ENCODE data around the gene RELB. TPM values are rescaled to one million over a fixed set of nuclear protein-coding genes. Genes with fewer than 3 reads are reported as not detected.

Gene RELB
- total and polyA plus RNA-seq, 9 of the 15 experiments (the other 6 are each of a cell fraction or from before 2014, with no cell fraction given): 0.15 to 1.1 (median 0.28) TPM; not detected in 2

DNA sequence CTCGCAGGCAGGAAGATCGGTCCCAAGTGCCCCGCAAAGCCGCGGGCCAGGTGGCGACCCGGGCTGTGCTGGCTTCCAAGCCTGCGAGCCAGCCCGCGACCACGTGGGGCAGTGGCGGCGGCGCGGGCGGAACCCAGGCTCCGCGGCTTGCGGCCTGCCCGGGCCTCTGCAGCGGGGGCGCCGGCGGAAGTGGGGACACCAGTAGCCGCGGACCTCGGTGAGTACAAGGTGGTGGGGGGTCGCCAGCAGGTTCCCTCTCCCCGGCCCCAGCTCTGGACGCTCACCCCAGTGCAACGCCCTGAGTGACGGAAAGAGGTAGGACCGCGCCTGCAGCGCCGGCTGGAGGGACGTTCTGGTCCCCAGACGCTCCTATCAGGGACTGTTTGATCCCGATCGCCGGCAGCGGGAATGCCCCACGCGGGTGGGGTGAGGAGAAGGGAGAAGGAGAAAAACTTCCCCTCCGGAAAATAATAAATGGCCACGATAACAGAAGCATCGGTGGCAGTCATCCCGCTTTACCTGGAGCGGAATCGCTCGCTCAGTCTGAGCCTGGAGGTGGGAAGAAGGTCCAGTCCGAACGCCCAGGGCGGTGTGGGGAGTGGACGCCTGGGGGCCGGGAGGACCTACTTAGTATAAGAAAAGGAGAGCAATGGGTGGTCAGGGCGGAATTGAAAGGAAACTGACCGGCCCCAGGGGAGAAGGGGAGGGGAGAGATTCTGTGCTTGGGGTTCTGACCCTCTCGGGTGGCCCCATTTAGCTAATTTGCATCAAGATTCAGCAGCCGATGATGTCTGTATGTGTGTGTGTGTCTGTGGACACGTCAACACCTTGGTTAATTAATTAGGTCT, 78.0 kb downstream of the RELB start, which contains the start of gene GEMIN7 (continued):
- TF ChIP-seq THAP12 (CRISPR knock-in tag; IDR thresholded peaks at IDR 0.05) (peak; percentile 81; the same call in 1 of the 2 replicates), ZNF3 (CRISPR knock-in tag; IDR thresholded peaks at IDR 0.05) (no peak), POLR2H (tag; IDR thresholded peaks at IDR 0.05; ENCODE audit: low read depth) (no peak), PURB (CRISPR knock-in tag; IDR thresholded peaks at IDR 0.05; ENCODE audit: low read depth) (no peak), IRF1 (CRISPR knock-in tag; IDR thresholded peaks at IDR 0.05; ENCODE audit: borderline replicate concordance) (no peak), C11orf30 (IDR thresholded peaks at IDR 0.05; ENCODE audit: low read depth) (peak; percentile 94), TOE1 (IDR thresholded peaks at IDR 0.05; ENCODE audit: borderline replicate concordance) (peak; percentile 73; the same call in 1 of the 2 replicates), TOE1 (CRISPR knock-in tag; IDR thresholded peaks at IDR 0.05; ENCODE audit: borderline replicate concordance, low read depth) (no peak; the same call in 1 of the 2 replicates), HMG20B (CRISPR knock-in tag; IDR thresholded peaks at IDR 0.05) (no peak; the same call in 1 of the 2 replicates), ZNF444 (CRISPR knock-in tag; IDR thresholded peaks at IDR 0.05) (no peak), MIER1 (IDR thresholded peaks at IDR 0.05; ENCODE audit: low read depth) (no peak), NFE2L1 (tag; IDR thresholded peaks at IDR 0.05; ENCODE audit: borderline replicate concordance, low read depth) (no peak), HOMEZ (CRISPR knock-in tag; IDR thresholded peaks at IDR 0.05) (no peak), BCOR (IDR thresholded peaks at IDR 0.05) (no peak), CBX2 (IDR thresholded peaks at IDR 0.05; ENCODE audit: insufficient read depth, low read length, poor library complexity, severe bottlenecking) (no peak), GABPA (tag; conservative IDR thresholded peaks at IDR 0.05; ENCODE audit: low read depth) (peak; percentile 100), ZNF830 (CRISPR knock-in tag; IDR thresholded peaks at IDR 0.05) (no peak), KDM1A (IDR thresholded peaks at IDR 0.05) (no peak), ZNF785 (CRISPR knock-in tag; IDR thresholded peaks at IDR 0.05) (no peak), HIVEP1 (CRISPR knock-in tag; IDR thresholded peaks at IDR 0.05) (0 out of 2 replicates have a peak, but pooled peaks have one; percentile 49), PRMT5 (CRISPR knock-in tag; IDR thresholded peaks at IDR 0.05) (no peak), ZSCAN29 (IDR thresholded peaks at IDR 0.05) (peak; percentile 41; the same call in 1 of the 2 replicates), HLTF (IDR thresholded peaks at IDR 0.05) (no peak), HOXB6 (CRISPR knock-in tag; IDR thresholded peaks at IDR 0.05; ENCODE audit: borderline replicate concordance) (no peak)

Measured in K562 (cell line).